ENCODE measurements around the gene HTR2C. TPM values are rescaled to one million over a fixed set of nuclear protein-coding genes. Genes with fewer than 3 reads are reported as not detected.

Gene HTR2C
- total and polyA plus RNA-seq, 2 of the 4 experiments (the other 2 are of a cell fraction): not detected

GRCh38 chrX:114650351-114650750 lies 66.5 kb downstream of the HTR2C start:
- dilution Hi-C loops (cut with HindIII; ENCODE audit: low sequenced_read_pairs, unreplicated experiment) (no loop called here), intact Hi-C loops (cut with micrococcal nuclease) (no loop called here), in situ Hi-C loops (cut with MboI; ENCODE audit: low sequenced_read_pairs) (no loop called here)
- Histone ChIP-seq H4K91ac (ENCODE audit: insufficient read depth, low read depth, low read length) (no peak overlapping the region), H2BK5ac (ENCODE audit: low read depth, low read length, poor library complexity, severe bottlenecking) (no peak overlapping the region), H3K9ac (ENCODE audit: low read depth, low read length) (no peak overlapping the region), H3K4me1 (ENCODE audit: control insufficient read depth, insufficient read depth, low read length) (no peaks in the 10 kb centered on the region), H3K79me1 (ENCODE audit: low read depth in 1 of 2, low read length in 2 of 2) (no peaks in the 10 kb centered on the region), H3K27ac (ENCODE audit: insufficient read depth, low read length) (no peak overlapping the region), H3K9me1 (ENCODE audit: insufficient read depth, low read length) (no peaks in the 10 kb centered on the region), H2BK120ac (ENCODE audit: low read depth, low read length) (no peak overlapping the region), H3K14ac (replicated peaks; ENCODE audit: low read depth, low read length) (no peak overlapping the region), H3K56ac (ENCODE audit: extremely low read depth, insufficient read depth, low read length) (no peak overlapping the region), H3K4ac (ENCODE audit: low read depth, low read length) (no peak overlapping the region), H3K4me3 (ENCODE audit: insufficient read depth, low read depth, low read length) (no peak overlapping the region), H3K4me2 (ENCODE audit: low read depth, low read length) (no peak overlapping the region), H4K8ac (ENCODE audit: low read depth in 2 of 2, low read length in 2 of 2) (no peak overlapping the region), H4K20me1 (ENCODE audit: insufficient read depth, low read length) (no peaks in the 10 kb centered on the region), H2BK20ac (ENCODE audit: low read depth, low read length) (no peak overlapping the region), H2AK9ac (replicated peaks; ENCODE audit: low read depth, low read length, poor library complexity) (no peak overlapping the region), H3K27me3 (ENCODE audit: control insufficient read depth, insufficient read depth, low read length) (no peaks in the 10 kb centered on the region), H2AFZ (replicated peaks; ENCODE audit: low read length, poor library complexity) (no peak overlapping the region), H2AK5ac (ENCODE audit: low read depth, low read length) (no peak overlapping the region), H3K23ac (ENCODE audit: low read depth, low read length) (no peak overlapping the region), H2BK15ac (ENCODE audit: low read depth, low read length) (no peak overlapping the region), H3K18ac (ENCODE audit: low read depth, low read length) (no peak overlapping the region), H3K36me3 (ENCODE audit: control insufficient read depth, insufficient read depth, low read length) (no peaks in the 10 kb centered on the region), H4K5ac (ENCODE audit: low read depth, low read length) (no peak overlapping the region), H3K9me3 (ENCODE audit: control insufficient read depth, insufficient read depth, low read length) (no peaks in the 10 kb centered on the region)
- BruUV-seq (replicated peaks): no TSS peak
- ATAC-seq (ENCODE audit: low read depth): no peak
- no peak for DNase-seq
- POLR2A ChIA-PET (ENCODE audit: unreplicated experiment): no interaction called here
- CTCF ChIA-PET: no interaction called here
- TF ChIP-seq POLR2A (IDR thresholded peaks at IDR 0.05; ENCODE audit: low read depth, low read length) (no peak), CHD1 (IDR thresholded peaks at IDR 0.05; ENCODE audit: low read depth, low read length) (no peak), NFE2L2 (IDR thresholded peaks at IDR 0.05; ENCODE audit: low read depth, low read length) (no peak), RAD21 (IDR thresholded peaks at IDR 0.05; ENCODE audit: low read length) (no peak), RFX5 (IDR thresholded peaks at IDR 0.05; ENCODE audit: low read depth, low read length) (no peak), BHLHE40 (IDR thresholded peaks at IDR 0.05; ENCODE audit: low read depth, low read length) (no peak), FOS (IDR thresholded peaks at IDR 0.05; ENCODE audit: low read depth, low read length) (no peak), CTCF (conservative IDR thresholded peaks at IDR 0.05; ENCODE audit: low read depth, low read length) (no peak), USF2 (IDR thresholded peaks at IDR 0.05; ENCODE audit: low read depth, low read length) (no peak), ELK1 (IDR thresholded peaks at IDR 0.05; ENCODE audit: borderline replicate concordance, low read depth, low read length) (no peak), CEBPB (IDR thresholded peaks at IDR 0.05; ENCODE audit: low read depth, low read length) (no peak), MAFK (IDR thresholded peaks at IDR 0.05; ENCODE audit: low read depth, low read length) (no peak), MAZ (IDR thresholded peaks at IDR 0.05; ENCODE audit: borderline replicate concordance, low read depth, low read length) (no peak), SMC3 (IDR thresholded peaks at IDR 0.05; ENCODE audit: low read depth, low read length) (no peak), MXI1 (IDR thresholded peaks at IDR 0.05; ENCODE audit: borderline replicate concordance, low read depth, low read length) (no peak), RCOR1 (IDR thresholded peaks at IDR 0.05; ENCODE audit: insufficient replicate concordance, low read length) (no peak)
